Stimulated activated CD4-positive, alpha-beta T cell treated with anti-CD3 and anti-CD28 coated beads, Interleukin-1b, Interleukin-23, amount 100 ng/mL, for 4 hours (primary cell): ENCODE measurements around the gene PALS1.
"Not testable (repeated sequence)": the region's sequence is repeated elsewhere in the genome, so short reads cannot be mapped to it uniquely, and the experiment has no call there.

ENCODE experiments used
- DNase-seq, 2 donors: peaks; one replicate each; pipeline ENCODE4 v3.0.0-alpha.2; 2020; ENCODE audit warnings: low read depth in 2 of 2

The PALS1 gene

DNA sequence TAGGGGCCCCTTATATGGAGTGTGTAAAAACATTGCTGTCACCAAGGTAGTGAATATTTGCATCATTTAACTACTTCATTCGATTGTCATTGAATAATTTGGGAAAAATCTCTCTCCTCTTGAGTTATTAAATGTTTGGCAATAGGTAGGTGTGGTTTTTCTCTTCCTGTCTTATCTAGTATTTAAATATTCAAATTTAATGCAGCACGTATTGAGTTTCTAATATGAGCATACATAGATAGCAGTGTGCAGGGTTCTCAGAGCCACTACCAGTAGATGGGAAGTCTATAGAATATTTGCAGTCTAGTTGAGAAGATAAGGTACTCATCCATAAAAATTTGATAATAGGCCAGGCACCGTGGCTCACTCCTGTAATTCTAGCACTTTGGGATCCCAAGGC is 16.7 kb downstream of the PALS1 start:
- no peak for DNase-seq

DNA sequence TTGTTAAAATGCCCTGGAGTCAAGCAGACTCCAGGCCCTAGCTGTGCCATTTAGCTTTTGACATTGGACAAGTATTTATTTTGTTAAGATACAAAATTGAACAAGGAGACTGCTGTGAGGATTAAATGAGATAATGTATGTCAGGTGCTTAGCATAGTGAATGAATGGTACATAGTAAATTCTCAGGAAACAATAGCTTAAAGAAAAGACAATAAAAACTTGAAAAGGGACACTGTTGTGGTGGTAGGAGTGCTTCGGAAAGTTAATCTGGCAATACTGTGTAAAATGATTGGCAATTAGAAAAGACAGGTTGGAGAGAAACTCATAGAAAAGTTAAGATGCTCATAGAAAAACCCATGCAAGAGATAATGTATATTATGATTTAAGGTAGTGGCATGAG is 19.7 kb downstream of the PALS1 start:
- no peak for DNase-seq

DNA sequence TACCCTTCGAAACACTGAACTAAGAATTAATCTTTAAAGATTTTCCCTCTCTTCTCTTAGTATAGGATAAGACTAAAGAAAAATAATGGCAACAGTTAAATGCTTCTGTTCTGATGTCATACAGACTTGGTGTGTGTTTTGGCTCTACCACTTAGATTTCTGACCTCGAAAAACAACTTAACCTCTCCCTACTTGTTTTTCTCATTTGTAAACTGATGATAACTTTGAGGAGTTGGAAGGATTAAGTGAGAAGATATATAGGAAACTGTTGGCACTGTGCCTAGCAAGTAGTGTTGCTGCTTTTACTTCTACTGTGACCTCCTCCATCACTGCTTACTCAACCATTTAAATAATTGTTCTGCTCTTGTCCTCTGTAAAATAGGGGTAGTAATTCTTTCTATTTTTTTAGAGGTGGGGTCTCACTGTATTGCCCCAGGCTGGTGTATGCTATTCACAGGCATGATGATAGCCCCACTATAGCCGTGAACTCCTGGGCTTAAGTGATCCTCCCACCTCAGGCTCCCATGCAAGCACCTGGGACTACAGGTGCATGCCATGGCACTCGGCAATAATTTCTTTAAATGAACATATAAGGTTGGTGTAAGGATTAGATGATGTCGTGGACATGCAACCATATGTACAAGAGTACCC is 22.4 kb downstream of the PALS1 start:
- no peak for DNase-seq

DNA sequence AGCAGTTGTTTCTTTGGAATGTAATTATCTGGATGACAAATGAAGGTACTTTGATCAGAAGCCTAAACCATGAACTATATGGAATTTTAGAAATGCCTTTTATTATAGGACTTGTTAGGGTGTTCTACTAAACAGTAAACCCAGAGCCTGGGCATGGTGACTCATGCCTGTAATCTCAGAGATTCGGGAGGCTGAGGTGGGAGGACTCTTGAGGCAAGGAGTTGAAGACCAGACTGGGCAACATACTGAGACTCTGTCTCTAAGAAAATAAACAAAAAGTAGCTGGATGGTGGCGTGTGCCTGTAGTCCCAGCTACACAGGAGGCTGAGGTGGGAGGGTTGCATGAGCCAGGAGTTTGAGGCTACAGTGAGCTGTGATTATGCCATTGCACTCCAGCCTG is 23.9 kb downstream of the PALS1 start:
- DNase-seq = no peak

DNA sequence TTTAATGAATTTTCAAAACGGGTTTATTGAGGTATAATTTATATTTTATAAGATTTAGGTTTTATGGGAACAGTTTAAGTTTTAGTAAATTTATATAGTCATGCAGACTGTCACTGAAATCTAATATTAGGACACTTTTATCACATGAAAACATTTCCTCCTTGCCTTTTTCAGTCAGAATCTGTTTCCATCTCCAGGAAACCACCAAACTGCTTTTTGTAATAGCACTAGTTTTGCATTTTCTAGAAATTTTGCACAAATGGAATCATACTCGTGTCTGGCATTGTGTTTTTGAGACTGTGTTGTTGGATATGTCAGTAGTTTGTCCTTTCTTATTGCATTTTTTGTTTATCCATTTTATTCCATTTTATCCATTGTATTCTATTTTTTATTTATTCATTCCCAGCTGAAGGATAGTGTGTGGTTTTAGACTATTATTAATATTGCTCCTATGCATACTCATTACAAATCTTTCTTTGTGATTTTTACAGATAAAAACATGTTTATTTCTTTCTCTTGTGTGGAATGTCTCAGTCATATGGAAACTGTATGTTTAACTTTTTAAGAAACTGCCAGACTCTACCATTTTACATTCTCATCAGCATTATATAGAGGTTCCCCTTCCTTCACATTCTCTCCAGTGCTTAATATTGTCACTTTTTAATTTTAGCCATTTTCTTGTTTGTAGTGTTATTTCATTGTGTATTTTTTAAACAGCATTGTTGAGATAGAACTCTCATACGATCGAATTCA is 26.5 kb downstream of the PALS1 start:
- DNase-seq = no peak

DNA sequence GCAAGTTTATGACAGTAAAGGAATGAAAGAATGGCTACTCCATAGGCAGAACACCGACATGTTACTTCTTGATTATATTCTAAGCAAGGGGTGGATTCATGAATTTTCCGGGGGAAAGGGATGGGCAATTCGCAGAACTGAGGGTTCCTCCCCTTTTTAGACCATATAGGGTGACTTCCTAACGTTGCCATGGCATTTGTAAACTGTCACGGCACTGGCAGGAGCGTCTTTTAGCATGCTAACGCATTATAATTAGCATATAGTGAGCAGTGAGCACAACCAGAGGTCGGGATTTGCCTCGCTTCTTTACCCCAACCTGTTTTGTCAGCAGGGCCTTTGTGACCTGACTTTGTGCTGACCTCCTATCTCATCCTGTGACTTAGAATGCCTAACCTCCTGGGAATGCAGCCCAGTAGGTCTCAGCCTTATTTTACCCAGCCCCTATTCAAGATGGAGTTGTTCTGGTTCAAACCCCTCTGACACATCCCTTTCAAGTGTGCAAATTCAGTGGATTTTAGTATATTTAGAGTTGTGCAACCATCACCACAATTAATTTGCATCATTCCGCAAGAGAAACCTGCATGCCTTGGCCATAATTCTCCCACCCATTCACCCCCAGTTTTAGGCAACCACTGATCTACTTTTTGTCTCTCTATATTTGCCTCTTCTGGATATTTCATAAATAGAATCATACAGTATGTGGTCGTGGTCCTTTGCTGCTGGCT is 27.4 kb downstream of the PALS1 start:
- no peak for DNase-seq

DNA sequence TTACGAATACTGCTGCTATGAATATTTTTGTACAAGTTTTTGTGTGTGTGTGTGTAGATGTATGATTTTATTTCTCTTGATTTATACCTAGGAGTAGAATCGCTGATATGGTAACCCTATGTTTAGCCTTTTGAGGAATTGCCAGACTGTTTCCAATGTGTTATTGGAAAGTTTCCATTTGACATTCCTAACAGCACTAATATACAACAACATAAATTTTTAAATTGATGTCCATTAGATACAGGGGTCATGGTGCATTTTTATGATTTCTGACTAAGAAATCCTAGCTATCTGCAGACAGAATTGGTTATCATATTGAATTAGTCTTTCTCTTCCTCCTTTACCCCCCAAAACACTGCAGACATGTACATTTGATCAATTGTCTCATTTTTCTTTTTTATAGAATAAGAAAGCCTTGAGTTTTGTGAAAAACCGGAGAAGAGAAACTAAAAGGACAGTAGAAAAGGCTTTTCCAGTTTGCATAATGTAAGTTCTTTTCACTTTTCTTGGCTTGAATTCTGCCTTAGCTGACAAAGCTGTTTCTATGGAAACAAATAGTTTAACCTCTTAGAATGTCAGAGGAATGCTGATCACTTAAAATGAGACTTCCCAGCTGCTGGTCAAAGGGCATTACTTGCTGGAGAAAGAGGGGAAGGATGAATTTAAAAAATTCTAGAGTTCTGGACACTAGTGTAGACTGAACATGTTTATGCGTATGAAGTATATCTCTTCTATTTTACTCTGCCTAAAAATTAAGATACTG is 28.2 kb downstream of the PALS1 start:
- DNase-seq = no peak

DNA sequence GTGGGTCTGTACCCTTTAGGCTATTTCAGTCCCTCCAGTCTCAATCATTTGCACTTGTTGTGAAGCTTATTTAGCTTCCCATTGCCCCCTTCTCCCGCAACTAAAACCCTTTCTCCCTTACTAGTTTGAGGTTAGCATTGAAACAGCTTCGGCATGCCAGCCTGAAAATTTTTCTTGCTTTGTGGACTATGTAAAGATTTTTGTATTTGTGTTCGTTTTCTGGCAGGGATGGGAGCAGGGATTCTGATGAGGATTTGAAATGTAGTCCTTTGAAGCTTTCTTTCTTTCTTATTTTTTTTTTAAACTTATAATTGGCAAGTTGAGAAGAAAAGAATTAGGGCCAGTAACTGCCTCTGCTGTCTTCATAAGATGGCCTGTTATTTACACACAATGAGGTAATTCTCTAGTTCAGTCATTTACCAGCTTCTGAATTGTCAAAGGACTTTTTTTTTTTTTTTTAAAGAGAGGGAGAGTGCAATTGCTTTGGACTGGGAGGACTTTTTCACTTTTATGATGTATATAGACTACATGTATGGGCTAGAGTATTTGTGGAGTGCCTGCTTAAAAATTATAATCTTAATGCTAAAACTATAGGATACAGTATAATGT is 29.0 kb downstream of the PALS1 start:
- no peak for DNase-seq

DNA sequence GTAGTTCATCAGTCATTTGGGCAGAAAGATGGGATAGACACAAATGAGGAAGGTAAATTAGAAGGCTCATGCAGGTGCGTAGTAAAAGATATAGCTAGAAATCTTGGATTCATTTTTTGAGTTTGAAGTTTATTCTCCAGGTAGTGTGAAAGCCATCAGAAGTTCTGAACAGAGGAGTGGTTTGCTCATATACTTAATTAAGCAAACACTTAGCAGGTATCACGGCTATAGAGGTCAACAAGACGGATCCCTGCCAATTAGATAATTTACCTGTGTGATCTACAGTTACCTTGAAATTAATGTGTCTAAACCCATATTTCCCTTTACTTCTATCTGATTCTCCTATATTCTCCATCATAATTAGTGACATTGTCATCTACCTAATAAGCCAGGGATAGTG is 29.7 kb downstream of the PALS1 start:
- no peak for DNase-seq

DNA sequence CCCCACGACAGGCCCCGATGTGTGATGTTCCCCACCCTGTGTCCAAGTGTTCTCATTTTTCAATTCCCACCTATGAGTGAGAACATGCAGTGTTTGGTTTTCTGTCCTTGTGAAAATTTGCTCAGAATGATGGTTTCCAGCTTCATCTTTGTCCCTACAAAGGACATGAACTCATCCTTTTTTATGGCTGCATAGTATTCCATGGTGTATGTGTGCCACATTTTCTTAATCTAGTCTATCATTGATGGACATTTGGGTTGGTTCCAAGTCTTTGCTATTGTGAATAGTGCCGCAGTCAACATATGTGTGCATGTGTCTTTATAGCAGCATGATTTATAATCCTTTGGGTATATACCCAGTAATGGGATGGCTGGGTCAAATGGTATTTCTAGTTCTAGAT is 32.0 kb downstream of the PALS1 start:
- DNase-seq = not testable (repeated sequence)

DNA sequence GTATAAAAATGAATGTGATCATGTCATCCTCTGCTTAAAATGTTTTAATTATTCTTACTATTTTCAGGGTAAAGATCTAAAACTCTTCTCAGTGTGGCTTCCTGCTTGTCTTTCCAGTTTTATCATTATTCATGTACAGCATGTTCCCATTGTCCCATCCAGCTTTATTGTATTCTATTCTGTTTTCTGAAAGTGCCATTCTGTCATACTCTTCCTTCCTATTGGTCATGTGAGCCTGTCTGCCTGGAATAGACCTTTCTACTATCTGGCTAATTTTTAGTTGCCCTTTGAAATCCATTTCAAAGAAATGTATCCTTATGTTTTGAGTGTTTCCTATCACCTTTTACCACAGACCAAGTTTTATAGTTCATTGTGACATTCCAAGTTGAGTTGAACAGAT is 34.9 kb downstream of the PALS1 start:
- no peak for DNase-seq

DNA sequence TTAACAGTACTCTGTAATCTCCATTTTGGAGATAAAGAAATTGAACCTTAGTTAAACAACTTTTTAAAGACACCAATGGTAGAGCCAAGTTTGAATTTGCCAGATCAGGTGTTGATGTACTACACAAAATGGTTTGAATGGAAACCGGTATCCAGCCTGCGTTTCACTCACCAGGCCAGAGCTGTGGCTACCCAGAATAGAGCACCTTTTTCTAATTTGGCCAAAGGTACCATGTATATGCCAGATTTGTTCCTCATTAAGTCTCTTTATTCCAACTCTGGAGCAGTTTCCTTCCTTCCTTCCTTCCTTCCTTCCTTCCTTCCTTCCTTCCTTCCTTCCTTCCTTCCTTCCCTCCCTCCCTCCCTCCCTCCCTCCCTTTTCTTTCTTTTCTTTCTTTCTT is 39.3 kb downstream of the PALS1 start:
- no peak for DNase-seq

DNA sequence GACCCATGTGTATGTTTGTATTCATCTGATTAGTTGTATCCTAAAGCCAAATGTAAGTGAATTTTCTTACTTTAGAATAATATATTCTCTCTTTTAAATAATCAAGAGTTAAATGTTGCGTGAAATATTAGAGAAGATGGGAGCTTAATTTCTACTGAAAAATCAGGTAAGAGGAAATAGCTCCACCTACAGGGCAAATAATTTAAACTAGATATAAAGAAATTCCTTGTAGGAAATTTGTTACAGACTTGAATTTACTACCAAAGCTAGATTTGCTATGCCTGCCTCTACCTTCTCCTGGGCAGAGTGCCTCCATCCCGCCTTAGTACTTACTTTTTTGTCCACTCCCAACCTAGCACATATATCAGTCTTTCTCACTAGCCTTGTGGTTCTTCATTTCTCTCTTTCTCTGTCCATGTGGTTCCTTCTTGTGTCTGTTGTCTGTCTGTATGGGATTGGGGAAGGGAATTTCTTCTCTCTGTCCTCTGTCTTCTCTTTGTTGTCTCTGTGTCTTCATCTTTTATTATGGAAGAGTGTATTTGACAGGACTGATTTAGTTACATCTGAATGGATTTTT is 44.7 kb downstream of the PALS1 start:
- no peak for DNase-seq
